Astrocyte (in vitro differentiated cells and primary cell): ENCODE measurements around the gene LSMEM2.

ENCODE experiments used
- CTCF ChIP-seq: IDR thresholded peaks from 2 replicates; pipeline ENCODE4 v1.5.1; 2011; ENCODE audit warnings: low read depth, mild to moderate bottlenecking, inconsistent platforms, low read length, moderate library complexity; ENCODE audit not compliant: insufficient read depth
- EZH2 ChIP-seq: IDR thresholded peaks from 2 replicates; pipeline ENCODE4 v1.6.1; 2012; ENCODE audit warnings: mild to moderate bottlenecking, low read length, inconsistent platforms; ENCODE audit not compliant: insufficient read depth

- TF ChIP-seq CTCF (no peak), EZH2 (no peak)
Observed at GRCh38 chr3:50270422-50271224, 8.3 kb upstream of the LSMEM2 start.
